NT2/D1 (cell line): ENCODE results near the gene CEP95.
A peak's percentile ranks its signal among the peaks of the same experiment; 100 is the strongest.
"Not testable (repeated sequence)": the region's sequence is repeated elsewhere in the genome, so short reads cannot be mapped to it uniquely, and the experiment has no call there.

Source experiments
- DNase-seq: peaks from one replicate; pipeline ENCODE4 v3.0.0-alpha.2; 2011; ENCODE audit warnings: low read depth, low spot score
- H3K27me3 ChIP-seq: 2 replicates; pipeline ENCODE4 v1.6.0; 2011; ENCODE audit warnings: mild to moderate bottlenecking; ENCODE audit not compliant: insufficient read length, insufficient read depth
- H3K36me3 ChIP-seq: 2 replicates; pipeline ENCODE4 v1.6.1; 2011; ENCODE audit warnings: mild to moderate bottlenecking, low read length, mixed read lengths; ENCODE audit not compliant: insufficient read depth, insufficient read length
- H3K4me1 ChIP-seq: 2 replicates; pipeline ENCODE4 v1.5.1; 2011; ENCODE audit not compliant: insufficient read depth, insufficient read length
- H3K4me3 ChIP-seq: 2 replicates; pipeline ENCODE4 v1.5.1; 2011; ENCODE audit warnings: low read depth; ENCODE audit not compliant: insufficient read length
- H3K9ac ChIP-seq: 2 replicates; pipeline ENCODE4 v1.6.0; 2011; ENCODE audit warnings: low read depth; ENCODE audit not compliant: insufficient read length
- H3K9me3 ChIP-seq: 2 replicates; pipeline ENCODE4 v1.5.1; 2011; ENCODE audit warnings: mild to moderate bottlenecking, low read length; ENCODE audit not compliant: insufficient read depth
- SUZ12 ChIP-seq: IDR thresholded peaks from 2 replicates; pipeline ENCODE4 v1.6.1; 2011; ENCODE audit not compliant: insufficient read length, insufficient read depth; ENCODE audit errors: extremely low read depth
- YY1 ChIP-seq: IDR thresholded peaks from 2 replicates; pipeline ENCODE4 v1.6.1; 2011; ENCODE audit not compliant: insufficient read length, insufficient read depth
- ZNF274 ChIP-seq: IDR thresholded peaks from 2 replicates; pipeline ENCODE4 v1.6.1; 2011; ENCODE audit warnings: mild to moderate bottlenecking, low read depth, low read length

Gene CEP95, protein sequence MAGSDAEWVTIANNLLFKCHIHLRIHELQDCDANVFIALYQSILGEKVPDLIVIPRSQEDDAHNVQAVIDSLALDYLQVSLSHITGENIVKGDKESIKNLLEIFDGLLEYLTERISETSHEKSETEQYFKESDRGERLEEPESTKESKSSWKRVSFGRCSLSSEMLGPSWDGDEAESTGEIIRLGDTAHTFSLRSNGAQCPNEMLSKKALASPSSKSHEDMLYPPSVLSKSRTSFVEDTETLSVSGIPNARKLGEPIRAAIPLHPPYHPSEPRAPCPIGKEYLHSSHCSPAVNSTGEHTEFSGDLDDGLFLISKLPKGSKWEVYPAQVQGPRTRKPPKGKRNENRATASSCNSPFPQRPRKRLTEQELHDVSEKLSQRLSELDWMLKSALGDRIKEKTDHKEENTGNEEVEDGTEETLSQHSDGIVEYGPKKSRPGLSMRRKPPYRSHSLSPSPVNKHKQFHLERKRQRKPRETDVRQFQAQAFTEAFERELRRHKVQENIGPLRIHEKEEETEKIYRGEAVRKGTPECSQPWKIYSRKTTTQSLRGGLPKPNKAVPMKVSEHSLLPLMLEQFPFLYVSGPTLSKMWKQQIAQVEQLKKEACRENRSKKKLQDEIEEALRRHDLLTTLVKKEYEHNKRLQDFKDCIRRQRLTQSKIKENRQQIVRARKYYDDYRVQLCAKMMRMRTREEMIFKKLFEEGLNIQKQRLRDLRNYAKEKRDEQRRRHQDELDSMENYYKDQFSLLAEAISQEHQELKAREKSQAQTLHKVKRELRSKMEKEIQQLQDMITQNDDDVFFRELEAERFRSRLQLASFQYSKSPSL

DNA sequence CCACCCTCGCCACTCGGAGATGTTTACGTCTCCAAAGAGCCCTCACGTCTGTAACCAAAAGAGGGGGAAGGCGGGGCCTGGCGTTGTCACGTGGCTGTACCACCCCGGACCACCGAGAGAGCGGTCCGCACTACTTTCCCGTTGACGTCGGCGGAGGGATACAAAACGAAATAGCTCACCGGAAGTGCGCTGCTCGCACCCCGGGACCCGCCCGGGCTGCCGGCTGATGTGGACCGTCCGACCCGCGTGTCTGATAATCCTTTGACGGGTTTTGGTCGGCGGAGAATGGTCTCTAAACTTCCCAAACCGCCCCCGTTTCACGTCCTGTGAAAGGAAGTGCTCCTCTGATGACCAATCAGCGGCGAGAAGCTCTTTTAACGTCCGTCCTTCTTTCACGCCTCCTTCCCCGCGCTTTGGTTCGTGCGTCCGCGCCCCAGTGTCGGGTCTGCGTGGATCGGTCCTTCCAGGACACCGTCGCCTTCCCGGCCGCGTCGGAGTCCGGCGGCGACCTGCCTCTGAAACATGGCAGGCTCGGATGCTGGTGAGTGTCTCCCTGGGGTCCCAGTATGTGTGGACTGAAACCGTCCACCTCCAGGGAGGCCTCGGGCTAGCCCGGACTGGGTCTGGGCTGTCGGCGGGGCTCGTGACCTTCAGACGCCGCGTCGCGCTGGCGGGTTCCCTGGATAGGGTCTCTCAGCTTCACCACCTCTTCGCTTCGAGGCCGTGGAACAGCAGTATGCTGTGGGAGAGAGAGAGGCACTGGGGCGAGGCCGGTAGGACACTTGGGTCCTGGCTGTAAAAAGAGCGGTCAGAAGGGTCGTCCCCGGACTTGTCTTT, at the start of gene CEP95:
Gene CEP95, plus strand, starts transcription at position 402 of the 837 bp plus-strand sequence. Its CDS starts 121 bp downstream, at position 523.
- H3K9me3 ChIP-seq = no peaks in the 10 kb centered on the region
- H3K4me1 ChIP-seq = no peaks in the 10 kb centered on the region
- H3K9ac ChIP-seq = peak within 1 kb of the TSS; percentile 98
- DNase-seq = peak; percentile 59
- H3K36me3 ChIP-seq = peaks cover 74% of the 10 kb centered on the region
- TF ChIP-seq SUZ12 (no peak), YY1 (no peak), ZNF274 (no peak)
- H3K4me3 ChIP-seq = peak within 1 kb of the TSS; percentile 94
- H3K27me3 ChIP-seq = no peaks in the 10 kb centered on the region

DNA sequence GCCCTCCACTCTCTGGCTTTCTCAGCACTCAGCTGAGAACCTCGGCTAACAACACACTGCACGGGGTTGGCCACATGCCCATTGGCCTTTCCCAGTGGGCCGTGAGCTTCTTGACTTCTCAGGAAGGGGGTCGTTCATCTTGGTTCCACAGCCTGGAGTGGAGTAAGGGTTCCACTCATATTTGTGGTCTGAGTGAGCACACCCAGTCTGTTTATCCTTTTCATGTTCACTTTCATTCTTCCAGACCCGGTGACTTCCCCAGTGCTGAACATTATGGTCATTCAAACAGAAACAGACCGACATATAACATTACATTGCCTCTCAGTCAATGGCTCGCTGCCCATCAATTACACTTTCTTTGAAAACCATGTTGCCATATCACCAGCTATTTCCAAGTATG, 49.6 kb upstream of the CEP95 start:
- Histone ChIP-seq H3K27me3 (no peaks in the 10 kb centered on the region), H3K9me3 (no peaks in the 10 kb centered on the region), H3K4me3 (no peak overlapping the region), H3K9ac (no peak overlapping the region), H3K4me1 (no peaks in the 10 kb centered on the region), H3K36me3 (no peaks in the 10 kb centered on the region)
- TF ChIP-seq ZNF274 (no peak), SUZ12 (no peak), YY1 (no peak)
- DNase-seq = no peak

DNA sequence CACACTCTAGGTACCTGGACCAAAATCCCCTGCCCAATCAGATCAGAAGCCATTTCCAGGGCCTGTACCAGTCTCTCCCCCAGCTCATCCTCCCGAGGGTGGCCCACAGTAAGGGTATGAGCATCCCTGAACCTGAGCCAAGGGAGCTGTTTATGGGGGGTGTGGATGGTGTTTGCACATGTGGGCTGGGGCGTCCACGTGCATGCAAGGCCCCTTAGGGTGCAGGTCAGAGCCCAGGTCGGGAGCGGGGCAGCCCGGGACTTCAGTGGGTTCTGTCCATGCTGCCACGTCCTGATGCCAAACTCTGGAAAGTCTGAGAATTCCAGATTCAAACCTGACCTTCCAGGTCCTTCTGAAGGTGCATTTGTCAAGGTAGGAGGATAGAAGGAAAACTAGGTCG, 48.0 kb upstream of the CEP95 start:
- no peaks in the 10 kb centered on the region for H3K27me3 ChIP-seq

DNA sequence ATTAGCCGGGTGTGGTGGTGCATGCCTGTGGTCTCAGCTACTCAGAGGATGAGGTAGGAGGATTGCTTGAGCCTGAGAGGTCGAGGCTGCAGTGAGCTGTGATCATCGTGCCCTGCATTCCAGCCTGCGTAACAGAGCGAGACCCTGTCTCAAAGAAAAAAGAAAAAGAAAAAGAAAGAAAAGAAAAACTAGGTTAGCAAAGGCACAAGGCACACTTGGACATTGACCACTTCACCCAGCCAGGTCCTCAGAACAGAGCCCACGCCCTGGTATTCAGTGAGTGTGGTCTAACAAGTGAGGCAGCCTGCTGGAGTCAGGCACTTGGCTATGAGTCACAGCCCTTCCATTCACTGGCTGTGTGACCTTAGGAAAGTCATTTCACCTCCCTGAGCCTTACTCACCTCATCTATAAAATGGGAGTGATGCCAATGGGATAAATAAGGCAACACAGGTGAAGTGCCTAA, 47.5 kb upstream of the CEP95 start:
- H3K9me3 ChIP-seq = no peaks in the 10 kb centered on the region
- no peak for DNase-seq
- no peak overlapping the region for H3K9ac ChIP-seq
- TF ChIP-seq YY1 (no peak), SUZ12 (no peak), ZNF274 (no peak)
- no peak overlapping the region for H3K4me3 ChIP-seq
- no peaks in the 10 kb centered on the region for H3K4me1 ChIP-seq
- H3K27me3 ChIP-seq = no peaks in the 10 kb centered on the region
- H3K36me3 ChIP-seq = no peaks in the 10 kb centered on the region

More for the DNA sequence above, 48.0 kb upstream of the CEP95 start:
- Histone ChIP-seq H3K4me3 (no peak overlapping the region), H3K9ac (no peak overlapping the region), H3K9me3 (no peaks in the 10 kb centered on the region), H3K36me3 (no peaks in the 10 kb centered on the region), H3K4me1 (no peaks in the 10 kb centered on the region)
- no peak for DNase-seq
- TF ChIP-seq YY1 (no peak), SUZ12 (no peak), ZNF274 (no peak)

DNA sequence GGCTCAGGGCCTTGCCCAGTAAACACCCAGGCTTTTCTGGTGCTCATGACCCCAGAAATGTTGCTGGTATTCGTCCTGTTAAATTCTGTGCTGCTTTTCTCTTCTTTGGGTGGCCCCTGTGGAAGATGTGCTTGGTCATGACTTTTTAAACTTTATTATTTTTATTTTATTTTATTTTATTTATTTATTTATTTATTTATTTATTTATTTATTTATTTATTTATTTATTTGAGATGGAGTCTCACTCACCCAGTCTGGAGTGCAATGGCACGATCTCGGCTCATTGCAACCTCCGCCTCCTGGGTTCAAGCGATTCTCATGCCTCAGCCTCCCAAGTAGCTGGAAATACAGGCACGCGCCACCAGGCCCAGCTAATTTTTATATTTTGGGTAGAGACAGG, 47.0 kb upstream of the CEP95 start:
- not testable (repeated sequence) for H3K4me1 ChIP-seq, H3K4me3 ChIP-seq, H3K9ac ChIP-seq, H3K27me3 ChIP-seq, H3K9me3 ChIP-seq, H3K36me3 ChIP-seq, DNase-seq

DNA sequence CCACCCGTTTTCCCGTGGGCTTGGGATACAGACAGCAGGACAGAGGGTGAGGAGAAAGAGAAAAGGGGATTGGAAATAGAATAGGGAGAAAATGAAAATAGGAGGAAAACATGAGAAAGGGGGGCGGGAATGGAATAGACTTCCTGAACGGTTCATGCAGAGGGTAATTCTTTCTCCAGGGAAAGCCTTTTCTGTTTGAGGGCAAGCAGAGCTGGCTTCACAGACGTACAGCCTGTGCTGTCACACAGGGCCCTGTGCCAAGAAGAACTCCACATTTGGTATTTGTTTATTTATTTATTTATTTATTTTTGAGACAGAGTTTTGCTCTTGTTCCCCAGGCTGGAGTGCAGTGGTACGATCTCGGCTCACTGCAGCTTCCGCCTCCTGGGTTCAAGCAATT, 45.8 kb upstream of the CEP95 start:
- no peak overlapping the region for H3K4me3 ChIP-seq
- no peak for TF ChIP-seq YY1
- TF ChIP-seq ZNF274 = no peak
- TF ChIP-seq SUZ12 = no peak
- no peaks in the 10 kb centered on the region for H3K4me1 ChIP-seq
- no peaks in the 10 kb centered on the region for H3K9me3 ChIP-seq
- no peak overlapping the region for H3K9ac ChIP-seq
- no peaks in the 10 kb centered on the region for H3K27me3 ChIP-seq
- no peaks in the 10 kb centered on the region for H3K36me3 ChIP-seq
- no peak for DNase-seq
